ENCODE measurements around the gene PIM1. TPM values are rescaled to one million over a fixed set of nuclear protein-coding genes. Genes with fewer than 3 reads are reported as not detected.

Gene PIM1
- total RNA-seq, 2 experiments from 2014 or later = 175 to 183 TPM

DNA sequence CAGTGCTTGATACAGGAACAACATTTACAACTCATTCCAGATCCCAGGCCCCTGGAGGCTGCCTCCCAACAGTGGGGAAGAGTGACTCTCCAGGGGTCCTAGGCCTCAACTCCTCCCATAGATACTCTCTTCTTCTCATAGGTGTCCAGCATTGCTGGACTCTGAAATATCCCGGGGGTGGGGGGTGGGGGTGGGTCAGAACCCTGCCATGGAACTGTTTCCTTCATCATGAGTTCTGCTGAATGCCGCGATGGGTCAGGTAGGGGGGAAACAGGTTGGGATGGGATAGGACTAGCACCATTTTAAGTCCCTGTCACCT is 4.2 kb downstream of the PIM1 start:
- H3K4me1 ChIP-seq (ENCODE audit: insufficient read depth, low read length) = peaks cover 59% of the 10 kb centered on the region
- Mint-ChIP-seq H3K27me3 (no peaks in the 10 kb centered on the region), H3K9me3 (no peaks in the 10 kb centered on the region), H3K4me1 (ENCODE audit: low read depth) (peaks cover 64% of the 10 kb centered on the region), H3K27ac (peak overlapping the region; percentile 95), H3K36me3 (ENCODE audit: low read depth) (peaks cover 60% of the 10 kb centered on the region), H3K4me3 (peak overlapping the region; percentile 95)
- DNase-seq = no peak
- H3K9me3 ChIP-seq (ENCODE audit: control insufficient read depth in 1 of 2, insufficient read depth in 1 of 2, low read length in 2 of 2) = no peaks in the 10 kb centered on the region
- no peaks in the 10 kb centered on the region for H3K27me3 ChIP-seq (ENCODE audit: control insufficient read depth in 1 of 2, insufficient read depth in 2 of 2, low read length in 2 of 2)
- ATAC-seq (ENCODE audit: poor library complexity) = no peak
- ChIA-PET CTCF (interaction anchor here (1.9 to 8.8 kb wide), 5 partner anchors 34 to 155 kb away, joined by 5 to 123 read pairs (median 116); no protein-coding TSS in a partner anchor), POLR2A (interaction anchor here (1.0 to 8.3 kb wide), 5 partner anchors 13 to 153 kb away, joined by 4 to 164 read pairs (median 57); no protein-coding TSS in a partner anchor)
- H3K27ac ChIP-seq (ENCODE audit: low read depth in 1 of 2, low read length in 2 of 2) = peak overlapping the region; percentile 12 to 81
- intact Hi-C loops (cut with DNase I, micrococcal nuclease) = loop anchor here in 1 of 2 experiments (5.0 kb wide), 2 partner anchors 72 to 287 kb away; partner anchors contain the start of gene C6orf89
- H3K4me3 ChIP-seq (ENCODE audit: low read length) = peak overlapping the region; percentile 93
- TF ChIP-seq, protein P1, sequence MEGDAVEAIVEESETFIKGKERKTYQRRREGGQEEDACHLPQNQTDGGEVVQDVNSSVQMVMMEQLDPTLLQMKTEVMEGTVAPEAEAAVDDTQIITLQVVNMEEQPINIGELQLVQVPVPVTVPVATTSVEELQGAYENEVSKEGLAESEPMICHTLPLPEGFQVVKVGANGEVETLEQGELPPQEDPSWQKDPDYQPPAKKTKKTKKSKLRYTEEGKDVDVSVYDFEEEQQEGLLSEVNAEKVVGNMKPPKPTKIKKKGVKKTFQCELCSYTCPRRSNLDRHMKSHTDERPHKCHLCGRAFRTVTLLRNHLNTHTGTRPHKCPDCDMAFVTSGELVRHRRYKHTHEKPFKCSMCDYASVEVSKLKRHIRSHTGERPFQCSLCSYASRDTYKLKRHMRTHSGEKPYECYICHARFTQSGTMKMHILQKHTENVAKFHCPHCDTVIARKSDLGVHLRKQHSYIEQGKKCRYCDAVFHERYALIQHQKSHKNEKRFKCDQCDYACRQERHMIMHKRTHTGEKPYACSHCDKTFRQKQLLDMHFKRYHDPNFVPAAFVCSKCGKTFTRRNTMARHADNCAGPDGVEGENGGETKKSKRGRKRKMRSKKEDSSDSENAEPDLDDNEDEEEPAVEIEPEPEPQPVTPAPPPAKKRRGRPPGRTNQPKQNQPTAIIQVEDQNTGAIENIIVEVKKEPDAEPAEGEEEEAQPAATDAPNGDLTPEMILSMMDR (IDR thresholded peaks at IDR 0.05) = no peak
- peaks cover 55% of the 10 kb centered on the region for H3K36me3 ChIP-seq (ENCODE audit: insufficient read depth, low read length)

DNA sequence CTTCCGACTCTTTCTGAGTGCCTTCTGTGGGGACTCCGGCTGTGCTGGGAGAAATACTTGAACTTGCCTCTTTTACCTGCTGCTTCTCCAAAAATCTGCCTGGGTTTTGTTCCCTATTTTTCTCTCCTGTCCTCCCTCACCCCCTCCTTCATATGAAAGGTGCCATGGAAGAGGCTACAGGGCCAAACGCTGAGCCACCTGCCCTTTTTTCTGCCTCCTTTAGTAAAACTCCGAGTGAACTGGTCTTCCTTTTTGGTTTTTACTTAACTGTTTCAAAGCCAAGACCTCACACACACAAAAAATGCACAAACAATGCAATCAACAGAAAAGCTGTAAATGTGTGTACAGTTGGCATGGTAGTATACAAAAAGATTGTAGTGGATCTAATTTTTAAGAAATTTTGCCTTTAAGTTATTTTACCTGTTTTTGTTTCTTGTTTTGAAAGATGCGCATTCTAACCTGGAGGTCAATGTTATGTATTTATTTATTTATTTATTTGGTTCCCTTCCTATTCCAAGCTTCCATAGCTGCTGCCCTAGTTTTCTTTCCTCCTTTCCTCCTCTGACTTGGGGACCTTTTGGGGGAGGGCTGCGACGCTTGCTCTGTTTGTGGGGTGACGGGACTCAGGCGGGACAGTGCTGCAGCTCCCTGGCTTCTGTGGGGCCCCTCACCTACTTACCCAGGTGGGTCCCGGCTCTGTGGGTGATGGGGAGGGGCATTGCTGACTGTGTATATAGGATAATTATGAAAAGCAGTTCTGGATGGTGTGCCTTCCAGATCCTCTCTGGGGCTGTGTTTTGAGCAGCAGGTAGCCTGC is 4.8 kb downstream of the PIM1 start:
- intact Hi-C loops (cut with DNase I, micrococcal nuclease) = loop anchor here in 1 of 2 experiments (5.0 kb wide), 2 partner anchors 72 to 287 kb away; partner anchors contain the start of gene C6orf89
- no peak for DNase-seq
- H3K9me3 ChIP-seq (ENCODE audit: control insufficient read depth in 1 of 2, insufficient read depth in 1 of 2, low read length in 2 of 2) = no peaks in the 10 kb centered on the region
- TF ChIP-seq, protein P1 (IDR thresholded peaks at IDR 0.05) = no peak
- H3K4me3 ChIP-seq (ENCODE audit: low read length) = peak overlapping the region; percentile 93
- H3K27ac ChIP-seq (ENCODE audit: low read depth in 1 of 2, low read length in 2 of 2) = peak overlapping the region; percentile 30 to 81
- peaks cover 55% of the 10 kb centered on the region for H3K36me3 ChIP-seq (ENCODE audit: insufficient read depth, low read length)
- no peaks in the 10 kb centered on the region for H3K27me3 ChIP-seq (ENCODE audit: control insufficient read depth in 1 of 2, insufficient read depth in 2 of 2, low read length in 2 of 2)
- Mint-ChIP-seq H3K4me1 (ENCODE audit: low read depth) (peaks cover 61% of the 10 kb centered on the region), H3K36me3 (ENCODE audit: low read depth) (peaks cover 59% of the 10 kb centered on the region), H3K27me3 (no peaks in the 10 kb centered on the region), H3K4me3 (peak overlapping the region; percentile 95), H3K27ac (peak overlapping the region; percentile 95), H3K9me3 (no peaks in the 10 kb centered on the region)
- no peak for ATAC-seq (ENCODE audit: poor library complexity)
- peaks cover 58% of the 10 kb centered on the region for H3K4me1 ChIP-seq (ENCODE audit: insufficient read depth, low read length)
- CTCF ChIA-PET = interaction anchor here (1.8 to 8.8 kb wide), 4 partner anchors 34 to 156 kb away, joined by 5 to 117 read pairs (median 14); no protein-coding TSS in a partner anchor
- POLR2A ChIA-PET = interaction anchor here (1.0 to 8.3 kb wide), 6 partner anchors 13 to 153 kb away, joined by 3 to 164 read pairs (median 11); no protein-coding TSS in a partner anchor

DNA sequence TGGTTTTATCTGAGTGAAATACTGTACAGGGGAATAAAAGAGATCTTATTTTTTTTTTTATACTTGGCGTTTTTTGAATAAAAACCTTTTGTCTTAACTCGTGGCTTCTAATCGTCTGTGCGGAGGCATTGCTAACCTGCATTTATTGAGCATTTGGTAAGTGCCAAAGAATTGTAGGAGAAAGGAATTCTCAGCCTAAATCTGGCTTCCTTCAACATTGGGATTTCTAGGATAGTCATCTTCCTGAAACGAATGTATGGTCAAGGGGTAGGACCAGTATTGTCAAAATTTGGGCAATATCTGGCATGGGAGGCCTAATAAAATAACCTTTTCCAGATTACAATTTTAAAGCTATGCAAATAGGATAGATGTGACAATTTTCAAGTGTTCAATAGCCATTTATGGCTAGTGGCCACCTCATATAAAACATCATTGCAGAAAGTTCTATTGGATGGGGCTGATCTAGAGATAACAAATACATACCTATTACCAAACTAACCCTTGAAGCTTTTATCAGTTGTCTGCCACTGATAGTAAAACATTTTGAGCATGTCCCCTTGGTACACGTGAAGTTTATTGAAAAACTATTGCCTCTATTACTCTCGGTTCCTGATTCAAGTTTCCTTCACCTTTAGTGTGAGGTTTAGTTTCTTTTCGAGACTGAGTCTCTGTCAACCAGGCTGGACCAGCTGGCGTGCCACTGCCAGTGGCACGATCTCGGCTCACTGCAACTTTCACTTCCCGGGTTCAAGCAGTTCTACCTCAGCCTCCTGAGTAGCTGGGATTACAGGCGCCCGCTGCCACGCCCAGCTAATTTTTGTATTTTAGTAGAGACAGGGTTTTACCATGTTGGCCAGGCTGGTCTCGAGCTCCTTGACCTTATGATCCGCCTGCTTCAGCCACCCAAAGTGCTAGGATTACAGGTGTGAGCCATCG is 5.6 kb downstream of the PIM1 start:
- ChIA-PET POLR2A (interaction anchor here (1.0 to 8.3 kb wide), 5 partner anchors 12 to 127 kb away, joined by 3 to 147 read pairs (median 8); no protein-coding TSS in a partner anchor), CTCF (interaction anchor here (1.2 to 8.8 kb wide), 5 partner anchors 15 to 157 kb away, joined by 3 to 117 read pairs (median 7); no protein-coding TSS in a partner anchor)
- Histone ChIP-seq H3K27me3 (ENCODE audit: control insufficient read depth in 1 of 2, insufficient read depth in 2 of 2, low read length in 2 of 2) (no peaks in the 10 kb centered on the region), H3K4me1 (ENCODE audit: insufficient read depth, low read length) (peaks cover 67% of the 10 kb centered on the region), H3K27ac (ENCODE audit: low read depth in 1 of 2, low read length in 2 of 2) (peak overlapping the region; percentile 5 to 81), H3K9me3 (ENCODE audit: control insufficient read depth in 1 of 2, insufficient read depth in 1 of 2, low read length in 2 of 2) (no peaks in the 10 kb centered on the region), H3K4me3 (ENCODE audit: low read length) (peak overlapping the region; percentile 93), H3K36me3 (ENCODE audit: insufficient read depth, low read length) (peaks cover 55% of the 10 kb centered on the region)
- TF ChIP-seq, protein P1 (IDR thresholded peaks at IDR 0.05) = no peak
- Mint-ChIP-seq H3K27me3 (no peaks in the 10 kb centered on the region), H3K27ac (peak overlapping the region; percentile 95), H3K4me1 (ENCODE audit: low read depth) (peaks cover 61% of the 10 kb centered on the region), H3K36me3 (ENCODE audit: low read depth) (peaks cover 59% of the 10 kb centered on the region), H3K9me3 (no peaks in the 10 kb centered on the region), H3K4me3 (peak overlapping the region; percentile 95)
- DNase-seq = peak in 1 of 14 experiments; percentile 19
- no peak for ATAC-seq (ENCODE audit: poor library complexity)
- intact Hi-C loops (cut with DNase I, micrococcal nuclease) = no loop called here
